Measurements from ENCODE around the gene DCDC1. TPM values are rescaled to one million over a fixed set of nuclear protein-coding genes. Genes with fewer than 3 reads are reported as not detected.

Gene DCDC1
- polyA plus RNA-seq, 3 donors = 0.03 TPM; not detected in 2

- H3K4me1 Mint-ChIP-seq = no peaks in the 10 kb centered on the region
- H3K9ac ChIP-seq (ENCODE audit: insufficient read depth, low read length, poor library complexity, severe bottlenecking) = no peak overlapping the region
- intact Hi-C loops (cut with micrococcal nuclease) = no loop called here
- no peak overlapping the region for H3K4me3 ChIP-seq (replicated peaks in 1 of 3; ENCODE audit: low read depth in 2 of 3, low read length in 3 of 3)
- peaks cover 0 to 2% (median 0%) of the 10 kb centered on the region in 3 donors for H3K27me3 Mint-ChIP-seq (ENCODE audit: low read depth in 3 of 3)
- H3K4me2 ChIP-seq (replicated peaks; ENCODE audit: extremely low read depth, low read length, poor library complexity, severe bottlenecking) = no peak overlapping the region
- no peaks in the 10 kb centered on the region for H3K36me3 Mint-ChIP-seq
- TF ChIP-seq CTCF (IDR thresholded peaks at IDR 0.05) = no peak
- no peaks in the 10 kb centered on the region for H3K36me3 ChIP-seq (replicated peaks in 1 of 2; ENCODE audit: control insufficient read depth in 1 of 2, insufficient read depth in 2 of 2, low read length in 2 of 2)
- H3K27ac Mint-ChIP-seq = no peak overlapping the region
- DNase-seq = no peak
- H2AFZ ChIP-seq (ENCODE audit: insufficient read depth, low read depth, low read length, poor library complexity, severe bottlenecking) = no peak overlapping the region
- peaks cover 9 to 22% of the 10 kb centered on the region in 2 donors for H3K9me3 ChIP-seq (replicated peaks in 1 of 2; ENCODE audit: control insufficient read depth in 1 of 2, insufficient read depth in 1 of 2, low read length in 2 of 2)
- no peaks in the 10 kb centered on the region for H3K27me3 ChIP-seq (ENCODE audit: control insufficient read depth in 2 of 2, insufficient read depth in 2 of 2, low read length in 2 of 2)
- no peaks in the 10 kb centered on the region for H3K79me2 ChIP-seq (ENCODE audit: insufficient read depth, low read length)
- peaks cover 0 to 9% (median 6%) of the 10 kb centered on the region in 7 donors for H3K9me3 Mint-ChIP-seq
- no peak overlapping the region for H3K4me3 Mint-ChIP-seq
- no peak overlapping the region for H3K27ac ChIP-seq (ENCODE audit: low read depth in 1 of 2, low read length in 2 of 2)
- no peaks in the 10 kb centered on the region for H3K4me1 ChIP-seq (ENCODE audit: control insufficient read depth in 1 of 2, insufficient read depth in 2 of 2, low read length in 2 of 2)
- H4K20me1 ChIP-seq (ENCODE audit: insufficient read depth, low read length) = no peaks in the 10 kb centered on the region
Observed at GRCh38 chr11:31092638-31093037, 276.9 kb downstream of the DCDC1 start.

GRCh38 chr11:31089117-31089516, 280.4 kb downstream of the DCDC1 start:
- WGBS (ENCODE audit: insufficient coverage) = no CpG with 5 or more reads among the region's 2 CpGs
- no peaks in the 10 kb centered on the region for H3K36me3 Mint-ChIP-seq
- intact Hi-C loops (cut with micrococcal nuclease) = no loop called here

More at GRCh38 chr11:31089117-31089516, 280.4 kb downstream of the DCDC1 start:
- no peak for TF ChIP-seq CTCF (IDR thresholded peaks at IDR 0.05)
- H2AFZ ChIP-seq (ENCODE audit: insufficient read depth, low read depth, low read length, poor library complexity, severe bottlenecking) = no peak overlapping the region
- H3K79me2 ChIP-seq (ENCODE audit: insufficient read depth, low read length) = no peaks in the 10 kb centered on the region
- no peak overlapping the region for H3K27ac ChIP-seq (ENCODE audit: low read depth in 1 of 2, low read length in 2 of 2)
- Mint-ChIP-seq H3K4me1 (no peaks in the 10 kb centered on the region), H3K27ac (no peak overlapping the region), H3K9me3 (peaks cover 0 to 10% (median 7%) of the 10 kb centered on the region in 7 donors), H3K27me3 (ENCODE audit: low read depth in 3 of 3) (peaks cover 0 to 2% (median 1%) of the 10 kb centered on the region in 3 donors), H3K4me3 (no peak overlapping the region)
- H4K20me1 ChIP-seq (ENCODE audit: insufficient read depth, low read length) = no peaks in the 10 kb centered on the region
- no peaks in the 10 kb centered on the region for H3K4me1 ChIP-seq (ENCODE audit: control insufficient read depth in 1 of 2, insufficient read depth in 2 of 2, low read length in 2 of 2)
- H3K27me3 ChIP-seq (ENCODE audit: control insufficient read depth in 2 of 2, insufficient read depth in 2 of 2, low read length in 2 of 2) = no peaks in the 10 kb centered on the region
- H3K4me3 ChIP-seq (replicated peaks in 1 of 3; ENCODE audit: low read depth in 2 of 3, low read length in 3 of 3) = no peak overlapping the region
- H3K9ac ChIP-seq (ENCODE audit: insufficient read depth, low read length, poor library complexity, severe bottlenecking) = no peak overlapping the region
- no peaks in the 10 kb centered on the region for H3K36me3 ChIP-seq (replicated peaks in 1 of 2; ENCODE audit: control insufficient read depth in 1 of 2, insufficient read depth in 2 of 2, low read length in 2 of 2)
- H3K4me2 ChIP-seq (replicated peaks; ENCODE audit: extremely low read depth, low read length, poor library complexity, severe bottlenecking) = no peak overlapping the region
- peaks cover 9 to 22% of the 10 kb centered on the region in 2 donors for H3K9me3 ChIP-seq (replicated peaks in 1 of 2; ENCODE audit: control insufficient read depth in 1 of 2, insufficient read depth in 1 of 2, low read length in 2 of 2)
- DNase-seq = no peak

Data from CD14-positive monocyte (primary cell).